ENCODE data around the gene CYP2A7. TPM values are rescaled to one million over a fixed set of nuclear protein-coding genes. Genes with fewer than 3 reads are reported as not detected.
"Not testable (repeated sequence)": the region's sequence is repeated elsewhere in the genome, so short reads cannot be mapped to it uniquely, and the experiment has no call there.

The CYP2A7 gene
- total and polyA plus RNA-seq, 9 of the 15 experiments (the other 6 are each of a cell fraction or from before 2014, with no cell fraction given): 0.22 TPM; not detected in 8

GRCh38 chr19:40831502-40832430 lies 50.3 kb downstream of the CYP2A7 start (continued):
- TF ChIP-seq ZNF592 (IDR thresholded peaks at IDR 0.05) (peak; percentile 72; the same call in 1 of the 2 replicates), MYC (IDR thresholded peaks at IDR 0.05; ENCODE audit: low read depth, low read length) (0 out of 2 replicates have a peak, but pooled peaks have one; percentile 14), MYC (CRISPR knock-in tag; IDR thresholded peaks at IDR 0.05; ENCODE audit: borderline replicate concordance, low read depth) (no peak), CBFA2T2 (conservative IDR thresholded peaks at IDR 0.05) (0 out of 2 replicates have a peak, but pooled peaks have one; percentile 16), BHLHE40 (IDR thresholded peaks at IDR 0.05; ENCODE audit: low read length) (peak; percentile 70), KDM1A (IDR thresholded peaks at IDR 0.05) (0 out of 4 replicates have a peak, but pooled peaks of 1 of the 2 experiments have one; percentile 19), ZSCAN29 (IDR thresholded peaks at IDR 0.05) (no peak), CBFA2T3 (IDR thresholded peaks at IDR 0.05) (0 out of 2 replicates have a peak, but pooled peaks have one; percentile 21), PHB2 (IDR thresholded peaks at IDR 0.05; ENCODE audit: low read depth) (no peak), PRMT5 (CRISPR knock-in tag; IDR thresholded peaks at IDR 0.05) (no peak), NR2C1 (IDR thresholded peaks at IDR 0.05) (no peak), NR2C1 (tag; IDR thresholded peaks at IDR 0.05) (0 out of 2 replicates have a peak, but pooled peaks have one; percentile 14)

GRCh38 chr19:40830741-40831140 lies 51.3 kb downstream of the CYP2A7 start:
- H3K79me2 ChIP-seq (ENCODE audit: control insufficient read depth, insufficient read depth, low read length); H3K9me3 ChIP-seq (replicated peaks; ENCODE audit: control insufficient read depth, insufficient read depth, low read depth, low read length); H3K4me3 ChIP-seq; H3K36me3 ChIP-seq (ENCODE audit: control insufficient read depth, insufficient read depth, low read length); H3K9me1 ChIP-seq (ENCODE audit: control insufficient read depth, insufficient read depth, low read length); CTCF ChIA-PET (ENCODE audit: low intra/inter-chr PET ratio); FAIRE-seq; H3K27ac ChIP-seq (ENCODE audit: extremely low read depth, low read depth, low read length); intact Hi-C loops (cut with micrococcal nuclease); in situ Hi-C loops (cut with MboI); H3K27me3 ChIP-seq (ENCODE audit: control insufficient read depth in 2 of 2, insufficient read depth in 2 of 2, low read length in 2 of 2); BruUV-seq (replicated peaks); H3K9ac ChIP-seq (ENCODE audit: insufficient read depth in 1 of 2, low read depth in 2 of 2, low read length in 2 of 2); DNase-seq (ENCODE audit: extremely low read depth in 1 of 4, low spot score in 3 of 4); ATAC-seq; H4K20me1 ChIP-seq (replicated peaks; ENCODE audit: control insufficient read depth, insufficient read depth, low read length); H2AFZ ChIP-seq (ENCODE audit: low read depth, low read length); H3K4me2 ChIP-seq (ENCODE audit: insufficient read depth, low read length): not testable (repeated sequence)
- WGBS (ENCODE audit: insufficient coverage, low coverage, missing lambda C conversion rate): 93% methylated on average over 10 of the region's 16 CpGs
- peaks cover 28 to 31% of the 10 kb centered on the region in 2 experiments for H3K4me1 ChIP-seq (replicated peaks in 1 of 2; ENCODE audit: control insufficient read depth in 2 of 2, insufficient read depth in 2 of 2, low read length in 2 of 2)
- POLR2A ChIA-PET: interaction anchor here (0.6 kb wide), 1 partner anchor 50 kb away, joined by 3 read pairs; no protein-coding TSS in a partner anchor
